Astrocyte of the cerebellum (primary cell): ENCODE results near the gene TWNK.

Source experiments
- DNase-seq: peaks from one replicate; pipeline ENCODE4 v3.0.0-alpha.2; 2011; ENCODE audit warnings: low read depth
- H3K4me3 ChIP-seq: 2 replicates; pipeline ENCODE4 v1.5.1; 2011; ENCODE audit warnings: mild to moderate bottlenecking, low read depth, low read length, moderate library complexity
- in situ Hi-C: cut with HindIII; loops from 2 replicates; pipeline ENCODE4 v1.10.0; 2017; ENCODE audit warnings: low sequenced_read_pairs
- TF ChIP-seq, protein P1 (sequence below): IDR thresholded peaks from 2 replicates; pipeline ENCODE4 v1.5.1; 2012; ENCODE audit warnings: low read length, low read depth, moderate library complexity, mild to moderate bottlenecking; ENCODE audit errors: missing control alignments

Gene TWNK

DNA sequence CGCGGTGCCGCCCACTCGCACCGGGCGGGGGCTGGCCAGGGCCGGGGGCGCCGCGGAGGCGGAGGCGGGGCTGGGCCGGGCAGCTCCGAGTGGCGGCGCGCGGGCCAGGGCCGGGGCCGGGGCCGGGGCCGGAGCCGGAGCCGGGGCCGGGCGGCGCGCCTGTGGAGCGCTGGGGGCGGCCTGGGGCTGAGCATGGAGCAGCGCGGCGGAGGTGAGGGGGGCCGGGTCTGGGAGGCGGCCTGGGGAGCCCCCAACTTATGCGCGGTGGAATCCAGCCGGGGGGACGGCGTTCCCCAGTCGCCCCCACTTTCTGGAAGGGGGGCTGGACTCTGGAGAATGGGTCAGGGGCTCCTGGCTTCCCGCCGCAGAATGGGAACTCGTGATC, 12.4 kb downstream of the TWNK start, which contains the start of gene LZTS2:
LZTS2 (plus strand) TSS at position 67 of the 385 bp plus-strand sequence. CDS start 2,731 bp downstream, outside the sequence.
- in situ Hi-C loops: loop anchor here (5.0 kb wide), 1 partner anchor 33 kb away; the partner anchor contains the start of genes PDZD7 and SFXN3
- H3K4me3 ChIP-seq: peak within 1 kb of the TSS; percentile 91
- TF ChIP-seq, protein P1, sequence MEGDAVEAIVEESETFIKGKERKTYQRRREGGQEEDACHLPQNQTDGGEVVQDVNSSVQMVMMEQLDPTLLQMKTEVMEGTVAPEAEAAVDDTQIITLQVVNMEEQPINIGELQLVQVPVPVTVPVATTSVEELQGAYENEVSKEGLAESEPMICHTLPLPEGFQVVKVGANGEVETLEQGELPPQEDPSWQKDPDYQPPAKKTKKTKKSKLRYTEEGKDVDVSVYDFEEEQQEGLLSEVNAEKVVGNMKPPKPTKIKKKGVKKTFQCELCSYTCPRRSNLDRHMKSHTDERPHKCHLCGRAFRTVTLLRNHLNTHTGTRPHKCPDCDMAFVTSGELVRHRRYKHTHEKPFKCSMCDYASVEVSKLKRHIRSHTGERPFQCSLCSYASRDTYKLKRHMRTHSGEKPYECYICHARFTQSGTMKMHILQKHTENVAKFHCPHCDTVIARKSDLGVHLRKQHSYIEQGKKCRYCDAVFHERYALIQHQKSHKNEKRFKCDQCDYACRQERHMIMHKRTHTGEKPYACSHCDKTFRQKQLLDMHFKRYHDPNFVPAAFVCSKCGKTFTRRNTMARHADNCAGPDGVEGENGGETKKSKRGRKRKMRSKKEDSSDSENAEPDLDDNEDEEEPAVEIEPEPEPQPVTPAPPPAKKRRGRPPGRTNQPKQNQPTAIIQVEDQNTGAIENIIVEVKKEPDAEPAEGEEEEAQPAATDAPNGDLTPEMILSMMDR: no peak
- DNase-seq: no peak

DNA sequence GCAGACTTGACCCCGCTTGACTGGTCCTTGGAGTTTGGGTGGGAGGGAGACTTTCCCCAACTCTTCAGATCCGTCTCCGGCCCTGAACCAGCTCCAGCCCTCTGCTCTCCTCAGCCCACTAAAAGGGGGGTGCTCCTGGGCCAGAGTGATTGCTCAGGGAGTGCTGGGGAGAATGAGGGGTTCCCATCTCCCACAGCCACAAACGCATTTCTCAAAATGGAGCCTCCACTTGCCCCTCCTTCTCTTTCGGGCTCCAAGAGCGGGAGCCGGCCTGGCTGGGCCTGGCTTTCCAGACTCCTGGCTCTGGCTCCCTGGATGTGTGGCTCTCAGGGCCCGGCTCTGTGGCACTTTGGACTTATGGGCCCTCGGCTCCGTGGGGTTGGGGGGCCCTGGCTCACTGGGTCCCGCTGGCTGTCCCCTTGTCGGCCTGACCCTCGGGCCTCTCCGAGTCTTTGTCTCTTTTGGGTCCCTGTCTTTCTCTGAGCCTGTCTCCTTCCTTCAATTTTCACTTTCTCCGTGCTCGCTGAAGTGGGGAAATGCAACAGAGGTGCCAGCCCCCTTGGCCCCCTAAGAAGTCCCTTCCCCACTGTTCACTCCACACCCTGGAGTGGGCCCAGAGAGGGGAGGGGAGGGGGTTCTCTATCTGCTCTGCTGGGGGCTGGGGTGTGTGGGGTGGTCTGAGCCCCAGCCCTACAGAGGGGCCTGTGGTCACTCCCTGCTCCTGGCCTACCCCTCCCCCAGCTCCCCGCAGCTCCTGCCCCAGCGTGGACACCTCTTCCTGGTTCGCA, 13.0 kb downstream of the TWNK start:
- DNase-seq: no peak
- in situ Hi-C loops: no loop called here
- peak overlapping the region; percentile 91 for H3K4me3 ChIP-seq
- TF ChIP-seq, protein P1: no peak

DNA sequence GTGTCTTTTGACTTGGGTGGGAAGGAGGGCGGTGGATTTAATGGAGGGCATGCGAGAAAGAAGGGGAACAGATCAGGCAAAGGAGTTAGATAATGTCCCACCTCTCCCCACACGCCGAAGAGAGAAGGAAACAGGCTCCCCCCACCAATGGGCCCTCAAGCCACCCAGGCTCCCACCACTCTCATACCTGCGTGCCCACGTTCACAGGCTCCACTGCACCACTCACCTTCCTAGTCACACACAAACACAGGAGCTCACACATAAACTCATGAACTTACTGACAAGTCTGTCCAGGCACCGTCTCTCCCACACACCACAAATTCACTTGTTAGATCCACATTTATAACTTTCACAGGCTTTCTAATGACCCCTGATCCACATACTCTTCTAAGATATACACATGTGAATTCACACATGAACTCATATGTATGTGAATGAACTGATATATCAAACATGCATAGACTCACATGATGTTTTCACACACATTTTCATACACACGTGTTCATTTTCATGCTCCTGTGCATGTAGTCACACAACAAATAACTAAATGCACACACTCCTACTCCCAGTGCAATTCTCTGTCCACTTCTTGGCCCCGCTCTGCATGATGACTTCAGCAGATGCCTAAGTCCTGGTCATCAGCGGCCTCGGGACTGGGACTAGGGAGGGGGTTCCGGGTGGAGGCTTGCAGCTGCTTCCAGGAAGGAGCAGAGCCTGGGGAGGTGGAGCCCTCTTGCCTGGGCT, 13.7 kb downstream of the TWNK start:
- peak overlapping the region; percentile 91 for H3K4me3 ChIP-seq

DNA sequence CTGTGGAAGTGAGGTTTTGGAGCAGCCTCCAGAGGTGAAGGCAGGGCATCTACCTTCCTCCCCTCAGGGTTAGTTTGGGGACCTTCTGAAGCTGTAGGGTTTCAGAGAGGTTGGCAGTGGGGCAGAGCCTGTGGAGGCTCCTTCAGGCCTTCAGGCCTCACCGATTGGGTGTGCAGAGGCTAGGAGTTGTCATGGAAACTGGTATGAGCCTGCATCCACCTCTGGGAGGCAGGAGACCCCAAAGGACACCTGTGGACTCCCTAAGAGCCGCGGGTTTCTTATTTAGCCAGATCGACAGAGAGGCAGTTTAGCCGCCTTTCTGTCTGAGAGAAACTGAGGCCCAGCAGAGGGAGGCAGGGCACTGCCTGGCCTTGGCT, 14.3 kb downstream of the TWNK start:
- TF ChIP-seq, protein P1: no peak
- H3K4me3 ChIP-seq: peak overlapping the region; percentile 91
- in situ Hi-C loops: no loop called here
- no peak for DNase-seq

More for the DNA sequence above, 13.7 kb downstream of the TWNK start:
- in situ Hi-C loops: no loop called here
- TF ChIP-seq, protein P1: no peak
- peak; percentile 55 for DNase-seq

DNA sequence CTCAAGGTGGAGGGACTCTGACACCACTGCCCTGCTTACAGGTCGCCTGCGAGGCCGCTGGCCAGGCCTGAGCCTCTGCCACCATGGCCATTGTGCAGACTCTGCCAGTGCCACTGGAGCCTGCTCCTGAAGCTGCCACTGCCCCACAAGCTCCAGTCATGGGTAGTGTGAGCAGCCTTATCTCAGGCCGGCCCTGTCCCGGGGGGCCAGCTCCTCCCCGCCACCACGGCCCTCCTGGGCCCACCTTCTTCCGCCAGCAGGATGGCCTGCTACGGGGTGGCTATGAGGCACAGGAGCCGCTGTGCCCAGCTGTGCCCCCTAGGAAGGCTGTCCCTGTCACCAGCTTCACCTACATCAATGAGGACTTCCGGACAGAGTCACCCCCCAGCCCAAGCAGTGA, 15.1 kb downstream of the TWNK start:
- H3K4me3 ChIP-seq: no peak overlapping the region
- TF ChIP-seq, protein P1: no peak
- DNase-seq: no peak
- in situ Hi-C loops: no loop called here

DNA sequence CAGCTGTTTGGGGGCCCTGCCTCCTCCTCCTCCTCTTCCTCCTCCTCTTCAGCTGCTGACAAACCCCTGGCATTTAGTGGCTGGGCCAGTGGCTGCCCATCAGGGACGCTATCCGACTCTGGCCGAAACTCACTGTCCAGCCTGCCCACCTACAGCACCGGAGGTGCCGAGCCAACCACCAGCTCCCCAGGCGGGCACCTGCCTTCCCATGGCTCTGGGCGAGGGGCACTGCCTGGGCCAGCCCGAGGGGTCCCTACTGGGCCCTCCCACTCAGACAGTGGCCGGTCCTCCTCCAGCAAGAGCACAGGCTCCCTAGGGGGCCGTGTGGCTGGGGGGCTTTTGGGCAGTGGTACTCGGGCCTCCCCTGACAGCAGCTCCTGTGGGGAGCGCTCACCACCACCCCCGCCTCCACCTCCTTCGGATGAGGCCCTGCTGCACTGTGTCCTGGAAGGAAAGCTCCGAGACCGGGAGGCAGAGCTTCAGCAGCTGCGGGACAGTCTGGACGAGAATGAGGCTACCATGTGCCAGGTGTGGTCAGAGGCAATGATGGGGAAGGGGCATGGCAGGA, 16.4 kb downstream of the TWNK start:
- TF ChIP-seq, protein P1: no peak
- in situ Hi-C loops: no loop called here
- no peak for DNase-seq
- no peak overlapping the region for H3K4me3 ChIP-seq
